Mesenchymal stem cell (in vitro differentiated cells and primary cell): Measurements from ENCODE around the gene HINT1.
"Not testable (repeated sequence)": the region's sequence is repeated elsewhere in the genome, so short reads cannot be mapped to it uniquely, and the experiment has no call there.

ENCODE experiments used
- DNase-seq: peaks from one replicate; pipeline ENCODE4 v3.0.0-alpha.2; 2013
- H2AFZ ChIP-seq: one replicate; pipeline ENCODE4 v1.6.1; 2013; ENCODE audit warnings: low read depth, mild to moderate bottlenecking, control low read depth, inconsistent platforms, low read length, moderate library complexity
- H2AK5ac ChIP-seq: 2 replicates; pipeline ENCODE4 v1.6.1; 2013; ENCODE audit warnings: low read length, moderate library complexity, mild to moderate bottlenecking, inconsistent platforms; ENCODE audit not compliant: severe bottlenecking
- H2BK120ac ChIP-seq: one replicate; pipeline ENCODE4 v1.6.1; 2013; ENCODE audit warnings: low read depth, mild to moderate bottlenecking, inconsistent platforms, low read length, moderate library complexity
- H2BK12ac ChIP-seq, 2 experiments: one replicate each; pipeline ENCODE4 v1.6.1; 2013; ENCODE audit warnings: inconsistent platforms in 2 of 2, low read length in 2 of 2, mild to moderate bottlenecking in 2 of 2, moderate library complexity in 2 of 2, control low read depth in 1 of 2
- H2BK15ac ChIP-seq: one replicate; pipeline ENCODE4 v1.6.1; 2013; ENCODE audit warnings: mild to moderate bottlenecking, low read depth, inconsistent platforms; ENCODE audit not compliant: poor library complexity, severe bottlenecking
- H2BK5ac ChIP-seq: 2 replicates; pipeline ENCODE4 v1.6.1; 2013; ENCODE audit warnings: low read depth, mild to moderate bottlenecking, low read length, control low read depth, inconsistent platforms; ENCODE audit not compliant: poor library complexity, severe bottlenecking
- H3K14ac ChIP-seq, 2 experiments: one replicate each; pipeline ENCODE4 v1.6.1; 2013; ENCODE audit warnings: inconsistent platforms in 2 of 2, low read length in 2 of 2, control low read depth in 1 of 2, mild to moderate bottlenecking in 1 of 2, moderate library complexity in 1 of 2
- H3K18ac ChIP-seq, 2 experiments: one replicate each; pipeline ENCODE4 v1.6.1; 2013; ENCODE audit warnings: inconsistent platforms in 2 of 2, low read length in 2 of 2, control low read depth in 1 of 2, low read depth in 1 of 2, mild to moderate bottlenecking in 1 of 2
- H3K23ac ChIP-seq, 2 experiments: one replicate each; pipeline ENCODE4 v1.6.1; 2013; ENCODE audit warnings: inconsistent platforms in 2 of 2, low read length in 2 of 2, mild to moderate bottlenecking in 2 of 2, moderate library complexity in 2 of 2, control low read depth in 1 of 2
- H3K27ac ChIP-seq: 2 replicates; pipeline ENCODE4 v1.5.1; 2013; ENCODE audit warnings: mild to moderate bottlenecking, moderate library complexity, low read length, control low read depth, inconsistent platforms; ENCODE audit not compliant: poor library complexity, severe bottlenecking
- H3K27me3 ChIP-seq, 2 experiments: 2 replicates each; pipeline versions ENCODE4 v1.6.1 to v1.7.0; 2013; ENCODE audit warnings: low read length in 2 of 2, mild to moderate bottlenecking in 2 of 2, moderate library complexity in 2 of 2, control low read depth in 1 of 2, inconsistent platforms in 1 of 2; ENCODE audit not compliant: control insufficient read depth in 1 of 2, insufficient read depth in 1 of 2
- H3K36me3 ChIP-seq, 2 experiments: 2 replicates each; pipeline versions ENCODE4 v1.6.1 to v1.7.0; 2013; ENCODE audit warnings: low read length in 2 of 2, control low read depth in 1 of 2, inconsistent platforms in 1 of 2, low read depth in 1 of 2, mild to moderate bottlenecking in 1 of 2; ENCODE audit not compliant: insufficient read depth in 2 of 2, control insufficient read depth in 1 of 2
- H3K4ac ChIP-seq, 2 experiments: one replicate each; pipeline ENCODE4 v1.6.1; 2013; ENCODE audit warnings: inconsistent platforms in 2 of 2, low read length in 2 of 2, mild to moderate bottlenecking in 2 of 2, moderate library complexity in 2 of 2, control low read depth in 1 of 2, low read depth in 1 of 2
- H3K4me1 ChIP-seq: 2 replicates; pipeline ENCODE4 v1.6.1; 2013; ENCODE audit warnings: low read depth, low read length, control low read depth; ENCODE audit not compliant: control insufficient read depth, insufficient read depth
- H3K4me2 ChIP-seq: 2 replicates; pipeline ENCODE4 v1.6.1; 2013; ENCODE audit warnings: low read length, mild to moderate bottlenecking, inconsistent platforms; ENCODE audit not compliant: poor library complexity, severe bottlenecking
- H3K4me3 ChIP-seq, 2 experiments: 2 replicates each; pipeline versions ENCODE4 v1.5.1 to v1.7.0; 2013; ENCODE audit warnings: low read length in 2 of 2, mild to moderate bottlenecking in 2 of 2, control low read depth in 1 of 2, low read depth in 1 of 2; ENCODE audit not compliant: insufficient read depth in 1 of 2
- H3K79me1 ChIP-seq: replicated peaks from 2 replicates; pipeline ENCODE4 v1.6.1; 2013; ENCODE audit warnings: mild to moderate bottlenecking, control low read depth, low read length, inconsistent platforms; ENCODE audit not compliant: poor library complexity, severe bottlenecking
- H3K9ac ChIP-seq: 2 replicates; pipeline ENCODE4 v1.7.0; 2013; ENCODE audit warnings: mild to moderate bottlenecking, low read length, moderate library complexity
- H3K9me3 ChIP-seq: 2 replicates; pipeline ENCODE4 v1.7.0; 2013; ENCODE audit warnings: mild to moderate bottlenecking, low read length; ENCODE audit not compliant: control insufficient read depth
- H4K8ac ChIP-seq: one replicate; pipeline ENCODE4 v1.6.1; 2013; ENCODE audit warnings: inconsistent platforms, mild to moderate bottlenecking, low read length, moderate library complexity
- H4K91ac ChIP-seq: one replicate; pipeline ENCODE4 v1.6.1; 2013; ENCODE audit warnings: mild to moderate bottlenecking, low read length, inconsistent platforms
- WGBS: methylation state at CpG from one replicate; pipeline ENCODE4 v1.1.7; 2013; ENCODE audit warnings: mixed read lengths; 5-methylcytosine and 5-hydroxymethylcytosine counted together

The HINT1 gene

DNA sequence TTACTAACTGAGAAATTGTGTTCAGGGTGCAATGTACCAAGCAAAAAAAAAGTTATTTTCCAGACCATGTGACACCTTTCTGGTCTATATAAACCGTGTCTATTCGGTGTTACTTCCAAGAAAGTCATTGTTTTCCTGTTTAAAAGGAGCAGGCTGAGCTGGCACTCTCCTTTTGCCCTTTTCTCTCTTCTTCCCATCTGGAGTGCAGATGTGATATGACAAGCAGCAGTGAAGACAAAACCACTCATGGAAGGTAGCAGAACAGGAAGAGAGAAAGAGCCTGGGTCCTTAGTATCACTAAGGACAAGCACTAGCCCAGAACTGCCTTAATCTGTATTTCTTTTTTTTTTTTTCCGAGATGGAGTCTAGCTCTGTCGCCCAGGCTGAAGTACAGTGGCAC lies 31.3 kb upstream of the HINT1 start:
- H3K36me3 ChIP-seq = peaks cover 0 to 4% of the 10 kb centered on the region in 2 experiments
- H2BK12ac ChIP-seq = no peak overlapping the region
- no peak overlapping the region for H3K9ac ChIP-seq
- no peak overlapping the region for H3K4ac ChIP-seq
- no peak overlapping the region for H2BK15ac ChIP-seq
- H2AK5ac ChIP-seq = no peak overlapping the region
- no peaks in the 10 kb centered on the region for H3K9me3 ChIP-seq
- H3K27ac ChIP-seq = no peak overlapping the region
- WGBS = 83% methylated on average over 4 of the region's 4 CpGs
- H4K91ac ChIP-seq = no peak overlapping the region
- no peak overlapping the region for H4K8ac ChIP-seq
- no peak for DNase-seq
- H2BK5ac ChIP-seq = no peak overlapping the region
- no peak overlapping the region for H2AFZ ChIP-seq
- H3K4me2 ChIP-seq = no peak overlapping the region
- H3K27me3 ChIP-seq = no peaks in the 10 kb centered on the region
- H3K4me1 ChIP-seq = no peaks in the 10 kb centered on the region
- no peak overlapping the region for H3K4me3 ChIP-seq
- H3K14ac ChIP-seq = no peak overlapping the region
- H3K18ac ChIP-seq = no peak overlapping the region
- H3K79me1 ChIP-seq = no peaks in the 10 kb centered on the region
- no peak overlapping the region for H3K23ac ChIP-seq
- H2BK120ac ChIP-seq = no peak overlapping the region

DNA sequence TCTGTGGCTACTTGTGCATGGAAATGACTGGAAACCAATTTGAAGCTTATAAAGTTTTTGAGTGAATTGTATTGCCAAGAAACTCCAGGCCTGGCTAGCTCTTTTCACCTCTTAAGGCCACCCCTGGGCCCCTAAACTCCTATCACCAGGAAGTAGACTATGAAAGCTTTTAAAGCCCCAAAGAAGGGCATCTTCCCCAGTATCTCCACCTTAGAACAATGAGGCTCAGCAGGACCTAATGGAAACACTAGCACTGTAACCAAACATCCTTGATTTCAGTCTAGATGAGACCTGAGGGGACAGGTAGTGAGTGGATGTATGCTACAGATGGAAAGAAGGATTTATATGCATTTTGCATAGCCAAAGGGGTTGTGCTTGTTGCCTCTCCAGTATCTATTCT lies 30.6 kb upstream of the HINT1 start:
- H3K79me1 ChIP-seq = no peaks in the 10 kb centered on the region
- H2BK5ac ChIP-seq = no peak overlapping the region
- no peak overlapping the region for H2BK12ac ChIP-seq
- no peak overlapping the region for H4K8ac ChIP-seq
- H3K4me1 ChIP-seq = no peaks in the 10 kb centered on the region
- H3K4me3 ChIP-seq = no peak overlapping the region
- no peak overlapping the region for H3K9ac ChIP-seq
- H3K18ac ChIP-seq = no peak overlapping the region
- H3K14ac ChIP-seq = no peak overlapping the region
- peaks cover 0 to 4% of the 10 kb centered on the region in 2 experiments for H3K36me3 ChIP-seq
- H3K4me2 ChIP-seq = no peak overlapping the region
- H2BK15ac ChIP-seq = no peak overlapping the region
- no peak overlapping the region for H2AFZ ChIP-seq
- H3K27ac ChIP-seq = no peak overlapping the region
- no peak for DNase-seq
- no peak overlapping the region for H3K23ac ChIP-seq
- no peak overlapping the region for H2AK5ac ChIP-seq
- H2BK120ac ChIP-seq = no peak overlapping the region
- no peaks in the 10 kb centered on the region for H3K27me3 ChIP-seq
- H3K4ac ChIP-seq = no peak overlapping the region
- H3K9me3 ChIP-seq = no peaks in the 10 kb centered on the region
- no peak overlapping the region for H4K91ac ChIP-seq

GRCh38 chr5:131194725-131195124 lies 29.7 kb upstream of the HINT1 start:
- Histone ChIP-seq H3K27me3 (no peaks in the 10 kb centered on the region), H3K18ac (no peak overlapping the region), H4K8ac (no peak overlapping the region), H3K4me3 (no peak overlapping the region), H2BK12ac (no peak overlapping the region), H2BK5ac (no peak overlapping the region), H3K4me2 (no peak overlapping the region), H3K14ac (no peak overlapping the region), H4K91ac (no peak overlapping the region), H3K4ac (no peak overlapping the region), H3K79me1 (no peaks in the 10 kb centered on the region), H3K9ac (no peak overlapping the region), H3K27ac (no peak overlapping the region), H2BK120ac (no peak overlapping the region), H3K9me3 (no peaks in the 10 kb centered on the region), H3K36me3 (no peaks in the 10 kb centered on the region), H2AK5ac (no peak overlapping the region), H2AFZ (no peak overlapping the region), H3K4me1 (no peaks in the 10 kb centered on the region), H2BK15ac (no peak overlapping the region), H3K23ac (no peak overlapping the region)
- DNase-seq = no peak
- WGBS = 96% methylated on average over 5 of the region's 5 CpGs

DNA sequence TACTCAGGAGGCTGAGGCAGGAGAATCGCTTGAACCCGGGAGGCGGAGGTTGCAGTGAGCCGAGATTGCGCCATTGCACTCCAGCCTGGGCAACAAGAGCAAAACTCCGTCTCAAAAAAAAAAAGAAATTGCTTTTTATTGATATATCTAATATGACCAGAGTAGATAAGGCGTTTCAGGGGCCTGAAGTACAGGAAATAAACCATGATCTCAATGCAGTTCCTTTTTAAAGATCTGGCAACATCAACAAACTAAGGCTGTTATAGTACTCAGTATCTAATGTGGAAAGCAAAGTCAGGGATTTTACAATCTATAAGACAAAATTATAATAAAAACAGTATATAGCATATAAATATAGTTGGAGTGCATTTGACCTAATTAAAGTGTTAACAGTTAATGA lies 28.8 kb upstream of the HINT1 start:
- not testable (repeated sequence) for H3K27ac ChIP-seq, H3K4ac ChIP-seq, DNase-seq, H3K4me2 ChIP-seq, H2AFZ ChIP-seq, H2BK5ac ChIP-seq, H2BK15ac ChIP-seq, H3K27me3 ChIP-seq, H4K91ac ChIP-seq, H2BK120ac ChIP-seq, H2BK12ac ChIP-seq, H3K9me3 ChIP-seq, H3K23ac ChIP-seq, H3K36me3 ChIP-seq, H3K14ac ChIP-seq, H4K8ac ChIP-seq, H3K4me1 ChIP-seq, H3K18ac ChIP-seq, H2AK5ac ChIP-seq, H3K4me3 ChIP-seq, H3K79me1 ChIP-seq, H3K9ac ChIP-seq
- WGBS = no CpG with 5 or more reads among the region's 7 CpGs
